T-helper 2 cell treated with Interferon-gamma antibody and Interleukin-4, amounts not matched to agents 5 μg/mL and 100 μg/mL, for 36 hours (primary cell): ENCODE data around the gene CIDEC.

Source experiments
- DNase-seq: peaks from one replicate; pipeline ENCODE4 v3.0.0; 2021; ENCODE audit warnings: low spot score
- H3K27ac Mint-ChIP-seq: one replicate; pipeline ENCODE4 v1.8.0; 2021; ENCODE audit warnings: mild to moderate bottlenecking, mixed read lengths
- H3K27me3 Mint-ChIP-seq: one replicate; pipeline ENCODE4 v1.8.0; 2021; ENCODE audit warnings: low read depth, mixed read lengths
- H3K36me3 Mint-ChIP-seq: one replicate; pipeline ENCODE4 v1.8.0; 2021; ENCODE audit warnings: low read depth, mixed read lengths
- H3K4me1 Mint-ChIP-seq: one replicate; pipeline ENCODE4 v1.8.0; 2021; ENCODE audit warnings: low read depth, mixed read lengths
- H3K4me3 Mint-ChIP-seq: one replicate; pipeline ENCODE4 v1.8.0; 2022; ENCODE audit warnings: mild to moderate bottlenecking, moderate library complexity, mixed read lengths
- H3K9me3 Mint-ChIP-seq: one replicate; pipeline ENCODE4 v1.8.0; 2021; ENCODE audit warnings: mixed read lengths

CIDEC gene

GRCh38 chr3:9879830-9880549, at the start of gene CIDEC:
Gene CIDEC (minus strand): TSS chr3:9880253. CDS start chr3:9878486, 1,767 bp downstream.
- Mint-ChIP-seq H3K36me3 (no peaks in the 10 kb centered on the region), H3K4me3 (no peak within 1 kb of the TSS), H3K27ac (no peak within 1 kb of the TSS), H3K4me1 (no peaks in the 10 kb centered on the region), H3K9me3 (no peaks in the 10 kb centered on the region), H3K27me3 (no peaks in the 10 kb centered on the region)
- DNase-seq = no peak

GRCh38 chr3:9928158-9928557, 48.1 kb upstream of the CIDEC start:
- H3K27me3 Mint-ChIP-seq = peaks cover 7% of the 10 kb centered on the region
- H3K4me3 Mint-ChIP-seq = no peak overlapping the region
- H3K36me3 Mint-ChIP-seq = no peaks in the 10 kb centered on the region
- DNase-seq = no peak
- no peak overlapping the region for H3K27ac Mint-ChIP-seq
- H3K9me3 Mint-ChIP-seq = no peaks in the 10 kb centered on the region
- peaks cover 4% of the 10 kb centered on the region for H3K4me1 Mint-ChIP-seq

GRCh38 chr3:9918261-9919038, 38.4 kb upstream of the CIDEC start:
- Mint-ChIP-seq H3K27ac (no peak overlapping the region), H3K4me1 (peaks cover 6% of the 10 kb centered on the region), H3K4me3 (no peak overlapping the region), H3K36me3 (no peaks in the 10 kb centered on the region), H3K9me3 (no peaks in the 10 kb centered on the region), H3K27me3 (peaks cover 3% of the 10 kb centered on the region)
- DNase-seq = no peak

GRCh38 chr3:9917820-9918219, 37.8 kb upstream of the CIDEC start:
- DNase-seq = no peak
- peaks cover 3% of the 10 kb centered on the region for H3K27me3 Mint-ChIP-seq
- peaks cover 6% of the 10 kb centered on the region for H3K4me1 Mint-ChIP-seq
- no peak overlapping the region for H3K27ac Mint-ChIP-seq
- H3K9me3 Mint-ChIP-seq = no peaks in the 10 kb centered on the region
- H3K4me3 Mint-ChIP-seq = no peak overlapping the region
- no peaks in the 10 kb centered on the region for H3K36me3 Mint-ChIP-seq

GRCh38 chr3:9916734-9917680, 37.0 kb upstream of the CIDEC start, which contains the start of gene IL17RC:
Gene IL17RC (plus strand): TSS chr3:9917098. CDS start chr3:9917316, 218 bp downstream.
- Mint-ChIP-seq H3K4me3 (peak within 1 kb of the TSS; percentile 77), H3K27me3 (peaks cover 6% of the 10 kb centered on the region), H3K36me3 (no peaks in the 10 kb centered on the region), H3K27ac (no peak within 1 kb of the TSS), H3K4me1 (peaks cover 12% of the 10 kb centered on the region), H3K9me3 (no peaks in the 10 kb centered on the region)
- no peak for DNase-seq

GRCh38 chr3:9916346-9916733, 36.3 kb upstream of the CIDEC start:
- Mint-ChIP-seq H3K4me1 (peaks cover 12% of the 10 kb centered on the region), H3K27me3 (peaks cover 6% of the 10 kb centered on the region), H3K36me3 (no peaks in the 10 kb centered on the region), H3K4me3 (peak overlapping the region; percentile 45), H3K27ac (no peak overlapping the region), H3K9me3 (no peaks in the 10 kb centered on the region)
- DNase-seq = no peak

- Mint-ChIP-seq H3K27me3 (peaks cover 6% of the 10 kb centered on the region), H3K4me3 (peak overlapping the region; percentile 77), H3K27ac (no peak overlapping the region), H3K9me3 (no peaks in the 10 kb centered on the region), H3K4me1 (peaks cover 12% of the 10 kb centered on the region), H3K36me3 (no peaks in the 10 kb centered on the region)
- no peak for DNase-seq
Measured at GRCh38 chr3:9915254-9916141, 35.4 kb upstream of the CIDEC start.

- DNase-seq = no peak
- Mint-ChIP-seq H3K4me1 (peaks cover 12% of the 10 kb centered on the region), H3K27ac (no peak overlapping the region), H3K36me3 (no peaks in the 10 kb centered on the region), H3K27me3 (peaks cover 7% of the 10 kb centered on the region), H3K9me3 (no peaks in the 10 kb centered on the region), H3K4me3 (peak overlapping the region; percentile 46)
Measured at GRCh38 chr3:9914559-9915253, 34.7 kb upstream of the CIDEC start.

- H3K9me3 Mint-ChIP-seq = no peaks in the 10 kb centered on the region
- no peaks in the 10 kb centered on the region for H3K36me3 Mint-ChIP-seq
- peaks cover 12% of the 10 kb centered on the region for H3K4me1 Mint-ChIP-seq
- no peak for DNase-seq
- H3K27ac Mint-ChIP-seq = no peak overlapping the region
- H3K27me3 Mint-ChIP-seq = peaks cover 7% of the 10 kb centered on the region
- H3K4me3 Mint-ChIP-seq = no peak overlapping the region
Measured at GRCh38 chr3:9914011-9914410, 34.0 kb upstream of the CIDEC start.

- no peak overlapping the region for H3K27ac Mint-ChIP-seq
- no peaks in the 10 kb centered on the region for H3K9me3 Mint-ChIP-seq
- no peaks in the 10 kb centered on the region for H3K36me3 Mint-ChIP-seq
- H3K4me1 Mint-ChIP-seq = peaks cover 12% of the 10 kb centered on the region
- DNase-seq = no peak
- H3K27me3 Mint-ChIP-seq = peaks cover 7% of the 10 kb centered on the region
- no peak overlapping the region for H3K4me3 Mint-ChIP-seq
Measured at GRCh38 chr3:9913601-9914000, 33.5 kb upstream of the CIDEC start.

- peaks cover 12% of the 10 kb centered on the region for H3K4me1 Mint-ChIP-seq
- DNase-seq = peak; percentile 29
Measured at GRCh38 chr3:9912294-9912935, 32.4 kb upstream of the CIDEC start.

GRCh38 chr3:9911863-9912262, 31.8 kb upstream of the CIDEC start:
- H3K4me1 Mint-ChIP-seq = peaks cover 12% of the 10 kb centered on the region
- H3K9me3 Mint-ChIP-seq = no peaks in the 10 kb centered on the region
- H3K27ac Mint-ChIP-seq = no peak overlapping the region
- DNase-seq = no peak
- H3K27me3 Mint-ChIP-seq = peaks cover 7% of the 10 kb centered on the region
- H3K4me3 Mint-ChIP-seq = no peak overlapping the region
- no peaks in the 10 kb centered on the region for H3K36me3 Mint-ChIP-seq

More at GRCh38 chr3:9912294-9912935, 32.4 kb upstream of the CIDEC start:
- no peak overlapping the region for H3K27ac Mint-ChIP-seq
- H3K27me3 Mint-ChIP-seq = peaks cover 7% of the 10 kb centered on the region
- no peaks in the 10 kb centered on the region for H3K9me3 Mint-ChIP-seq
- H3K4me3 Mint-ChIP-seq = no peak overlapping the region
- no peaks in the 10 kb centered on the region for H3K36me3 Mint-ChIP-seq
